C4-2B (cell line): Measurements from ENCODE around the gene LCT.

Source experiments
- CTCF ChIP-seq: fragments of 450-650 bp; conservative IDR thresholded peaks from 2 replicates; pipeline ENCODE4 v1.5.1; 2017; ENCODE audit warnings: mild to moderate bottlenecking
- ZFX ChIP-seq: fragments of 450-650 bp; IDR thresholded peaks from 2 replicates; pipeline ENCODE4 v1.6.1; 2017

DNA sequence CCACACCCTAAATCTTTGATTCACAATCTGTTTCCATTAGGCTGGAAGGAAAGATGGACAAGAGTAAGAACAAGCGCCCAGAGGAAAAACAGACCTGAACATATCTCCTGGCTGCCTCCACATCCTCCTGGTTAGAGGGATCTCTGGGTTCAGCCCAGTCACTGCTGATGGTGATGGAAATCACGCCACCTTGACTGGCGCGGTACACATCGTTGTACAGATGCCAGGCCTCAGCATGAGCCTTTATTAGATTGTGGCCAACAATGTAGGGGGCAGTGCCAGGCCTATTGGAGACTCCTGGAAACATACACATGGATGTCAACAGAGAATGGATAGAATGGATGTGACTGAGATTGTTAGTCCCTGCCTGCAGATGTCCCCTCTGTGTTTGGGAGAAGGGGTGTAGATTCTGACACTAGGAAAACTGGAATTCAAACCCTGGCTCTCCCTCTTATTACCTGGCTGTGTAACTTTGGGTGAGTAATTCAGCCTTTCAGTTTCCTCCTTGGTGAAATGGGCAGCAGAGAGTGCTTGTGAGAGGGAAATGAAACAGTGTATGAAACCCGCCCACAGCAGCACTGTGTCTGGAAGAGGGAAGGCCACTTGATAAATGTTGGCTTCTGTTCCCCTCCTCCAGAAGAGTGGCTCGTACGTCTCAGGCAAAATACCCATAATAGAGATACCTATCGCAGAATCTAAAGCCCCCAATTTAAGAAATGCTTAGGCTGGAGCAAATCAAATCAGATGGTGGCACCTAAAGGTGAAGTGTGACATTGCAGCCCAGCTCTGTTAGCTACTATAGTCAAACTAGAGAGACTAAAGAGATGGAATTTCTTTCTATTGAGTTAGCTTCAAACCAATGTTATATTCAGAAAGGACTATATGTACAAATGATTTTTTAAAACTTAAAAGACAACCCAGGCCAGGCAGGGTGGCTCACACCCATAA is 36.2 kb downstream of the LCT start:
- TF ChIP-seq CTCF (no peak; the same call in 1 of the 2 replicates), ZFX (no peak)
